ENCODE results near the gene PTPRG. TPM values are rescaled to one million over a fixed set of nuclear protein-coding genes. Genes with fewer than 3 reads are reported as not detected.

The PTPRG gene
- total RNA-seq, 1 experiment from 2014 or later: 69.3 TPM

GRCh38 chr3:61665121-61665520 lies 103.8 kb downstream of the PTPRG start:
- no peak overlapping the region for H2BK5ac ChIP-seq (ENCODE audit: insufficient read length, low read length)
- H3K23ac ChIP-seq (ENCODE audit: insufficient read length, low read depth, low read length): no peak overlapping the region
- H2AK5ac ChIP-seq (ENCODE audit: insufficient read length, low read length): no peak overlapping the region
- TF ChIP-seq CTCF (conservative IDR thresholded peaks at IDR 0.05): no peak
- no peak overlapping the region for H3K14ac ChIP-seq (ENCODE audit: insufficient read depth, low read length)
- no peak overlapping the region for H2BK15ac ChIP-seq (ENCODE audit: low read depth, low read length)
- H3K9me3 ChIP-seq (ENCODE audit: control insufficient read depth, low read depth, low read length): no peaks in the 10 kb centered on the region
- H3K9ac ChIP-seq (ENCODE audit: extremely low read depth, insufficient read length, low read length): no peak overlapping the region
- no peak overlapping the region for H3K18ac ChIP-seq (ENCODE audit: insufficient read length, low read depth, low read length)
- no peak overlapping the region for H2BK20ac ChIP-seq (ENCODE audit: low read depth, low read length, poor library complexity, severe bottlenecking)
- no peak overlapping the region for H3K56ac ChIP-seq (ENCODE audit: insufficient read length, low read depth, low read length)
- no peak overlapping the region for H3K4me2 ChIP-seq (ENCODE audit: insufficient read depth, insufficient read length, low read length)
- peaks cover 9% of the 10 kb centered on the region for H3K79me1 ChIP-seq (ENCODE audit: insufficient read depth, low read depth, low read length, poor library complexity, severe bottlenecking)
- H2BK120ac ChIP-seq (ENCODE audit: low read depth, low read length, poor library complexity, severe bottlenecking): no peak overlapping the region
- H3K4me1 ChIP-seq (ENCODE audit: insufficient read depth, low read length): peaks cover 16% of the 10 kb centered on the region
- H3K4me3 Mint-ChIP-seq: no peak overlapping the region
- peaks cover 58 to 59% of the 10 kb centered on the region in 2 experiments for H3K4me1 Mint-ChIP-seq
- no peak overlapping the region for H3T11ph ChIP-seq (ENCODE audit: low read length)
- no peak overlapping the region for H4K8ac ChIP-seq (replicated peaks; ENCODE audit: insufficient read length, low read depth, low read length)
- H3K23me2 ChIP-seq (ENCODE audit: insufficient read length, low read depth, low read length, poor library complexity, severe bottlenecking): no peaks in the 10 kb centered on the region
- H3K79me2 ChIP-seq (ENCODE audit: insufficient read depth, low read length): peaks cover 50% of the 10 kb centered on the region; the same call in 1 of the 2 replicates
- H4K20me1 ChIP-seq (ENCODE audit: control insufficient read depth, insufficient read depth, insufficient read length): peaks cover 3% of the 10 kb centered on the region
- H3K27me3 ChIP-seq (ENCODE audit: insufficient read depth, low read length): no peaks in the 10 kb centered on the region
- no peak overlapping the region for H3K4ac ChIP-seq (ENCODE audit: low read depth, low read length)
- H3K27me3 Mint-ChIP-seq (ENCODE audit: low read depth): no peaks in the 10 kb centered on the region; the same call in 1 of the 2 replicates
- no peak for DNase-seq
- no peak overlapping the region for H4K91ac ChIP-seq (ENCODE audit: insufficient read length, low read depth, low read length)
- peak overlapping the region in 1 of 3 experiments; percentile 28; a peak in 2 of 7 replicates for H3K27ac Mint-ChIP-seq
- peaks cover 0 to 11% (median 10%) of the 10 kb centered on the region in 3 experiments; a peak in 5 of 7 replicates for H3K36me3 Mint-ChIP-seq (ENCODE audit: insufficient read depth in 1 of 3, low read depth in 3 of 3)
- peaks cover 0 to 4% of the 10 kb centered on the region in 2 experiments; a peak in 3 of 5 replicates for H3K9me3 Mint-ChIP-seq
- no peak overlapping the region for H2AFZ ChIP-seq (ENCODE audit: low read length)
- no peak overlapping the region for H3K27ac ChIP-seq (ENCODE audit: insufficient read length, low read depth, low read length)
- no CpG with 5 or more reads among the region's 3 CpGs for WGBS (ENCODE audit: extremely low coverage, insufficient read length, low lambda C conversion rate)
- no peak overlapping the region for H2BK12ac ChIP-seq (ENCODE audit: insufficient read length, low read depth, low read length)
- no peak overlapping the region for H4K5ac ChIP-seq (ENCODE audit: insufficient read length, low read depth, low read length)
